VCaP (cell line): ENCODE data around the gene RNF208.

ENCODE experiments used
- H3K27ac ChIP-seq: fragments of 450-650 bp; 2 replicates; pipeline ENCODE4 v1.5.1; 2017
- CTCF ChIP-seq: fragments of 450-650 bp; conservative IDR thresholded peaks from 2 replicates; pipeline ENCODE4 v1.5.1; 2017; ENCODE audit warnings: mild to moderate bottlenecking, moderate library complexity

Gene RNF208

GRCh38 chr9:137191245-137191644 is 30.8 kb downstream of the RNF208 start:
- no peak for TF ChIP-seq CTCF
- H3K27ac ChIP-seq: peak overlapping the region; percentile 97

GRCh38 chr9:137190315-137190856 is 31.7 kb downstream of the RNF208 start:
- peak; percentile 42 for TF ChIP-seq CTCF
- H3K27ac ChIP-seq: peak overlapping the region; percentile 97

GRCh38 chr9:137189297-137190295 is 32.4 kb downstream of the RNF208 start:
- H3K27ac ChIP-seq: peak overlapping the region; percentile 97
- no peak for TF ChIP-seq CTCF

- H3K27ac ChIP-seq: peak within 1 kb of the TSS; percentile 97
- peak; percentile 52 for TF ChIP-seq CTCF
Measured at GRCh38 chr9:137188490-137189296, 33.3 kb downstream of the RNF208 start, which contains the start of the genes ANAPC2 and SSNA1. TSS of gene ANAPC2 (minus strand) at chr9:137188560. CDS start at chr9:137188532, 28 bp downstream. TSS of gene SSNA1 (plus strand) at chr9:137188676. CDS start at chr9:137188727, 51 bp downstream.

GRCh38 chr9:137188086-137188489 is 34.0 kb downstream of the RNF208 start:
- H3K27ac ChIP-seq: peak overlapping the region; percentile 97
- TF ChIP-seq CTCF: no peak

GRCh38 chr9:137187386-137187785 is 34.7 kb downstream of the RNF208 start:
- H3K27ac ChIP-seq: peak overlapping the region; percentile 97; the same call in 1 of the 2 replicates
- TF ChIP-seq CTCF: no peak

- peak overlapping the region; percentile 16; the same call in 1 of the 2 replicates for H3K27ac ChIP-seq
- no peak for TF ChIP-seq CTCF
Measured at GRCh38 chr9:137186385-137186784, 35.7 kb downstream of the RNF208 start.
